GM10847 (cell line): Measurements from ENCODE around the gene PGLYRP2.
A peak's percentile ranks its signal among the peaks of the same experiment; 100 is the strongest.

Source experiments
- POLR2A ChIP-seq: IDR thresholded peaks from 2 replicates; pipeline ENCODE4 v1.6.1; 2011; ENCODE audit not compliant: insufficient read length; ENCODE audit errors: extremely low read depth

The PGLYRP2 gene

GRCh38 chr19:15438577-15438976, 40.7 kb downstream of the PGLYRP2 start:
- TF ChIP-seq POLR2A = no peak

GRCh38 chr19:15438124-15438496, 41.2 kb downstream of the PGLYRP2 start:
- no peak for TF ChIP-seq POLR2A

GRCh38 chr19:15437355-15438123, 41.8 kb downstream of the PGLYRP2 start:
- TF ChIP-seq POLR2A = no peak

GRCh38 chr19:15436826-15437110, 42.5 kb downstream of the PGLYRP2 start:
- TF ChIP-seq POLR2A = no peak

- TF ChIP-seq POLR2A = no peak
Observed at GRCh38 chr19:15436012-15436825, 43.1 kb downstream of the PGLYRP2 start.

GRCh38 chr19:15433519-15434069, 45.7 kb downstream of the PGLYRP2 start:
- no peak for TF ChIP-seq POLR2A

GRCh38 chr19:15432629-15433518, 46.4 kb downstream of the PGLYRP2 start:
- peak; percentile 52 for TF ChIP-seq POLR2A

GRCh38 chr19:15432018-15432494, 47.2 kb downstream of the PGLYRP2 start:
- no peak for TF ChIP-seq POLR2A

GRCh38 chr19:15431396-15432017, 47.8 kb downstream of the PGLYRP2 start:
- TF ChIP-seq POLR2A = no peak

- no peak for TF ChIP-seq POLR2A
Observed at GRCh38 chr19:15430526-15431120, 48.7 kb downstream of the PGLYRP2 start.

- TF ChIP-seq POLR2A = no peak
Observed at GRCh38 chr19:15429825-15430467, 49.4 kb downstream of the PGLYRP2 start.

GRCh38 chr19:15428956-15429824, 50.1 kb downstream of the PGLYRP2 start:
- TF ChIP-seq POLR2A = no peak

GRCh38 chr19:15427991-15428471, 51.3 kb downstream of the PGLYRP2 start:
- no peak for TF ChIP-seq POLR2A
